Measurements from ENCODE around the gene DDX17. TPM values are rescaled to one million over a fixed set of nuclear protein-coding genes. Genes with fewer than 3 reads are reported as not detected.

DDX17 gene
- total and polyA plus RNA-seq, 8 donors, result 164 to 331 (median 206) TPM

GRCh38 chr22:38468443-38469305, 37.4 kb downstream of the DDX17 start:
- Histone ChIP-seq H3K27ac (no peak overlapping the region), H3K4me1 (peaks cover 0 to 3% (median 0%) of the 10 kb centered on the region in 3 donors), H3K36me3 (no peaks in the 10 kb centered on the region), H3K4me3 (peak overlapping the region; percentile 45 to 57 (median 51)), H3K27me3 (no peaks in the 10 kb centered on the region), H3K9me3 (no peaks in the 10 kb centered on the region)
- ATAC-seq (peak; percentile 17 to 39 (median 31)), DNase-seq (peak in 2 of 6 donors; percentile 53 to 58), FAIRE-seq (no peak)
- no peak for TF ChIP-seq CTCF (IDR thresholded peaks at IDR 0.05)
- intact Hi-C loops (cut with DNase I), result no loop called here
- 52 to 54% methylated on average over 24 to 28 of the region's 28 CpGs for WGBS, 2 donors

DNA sequence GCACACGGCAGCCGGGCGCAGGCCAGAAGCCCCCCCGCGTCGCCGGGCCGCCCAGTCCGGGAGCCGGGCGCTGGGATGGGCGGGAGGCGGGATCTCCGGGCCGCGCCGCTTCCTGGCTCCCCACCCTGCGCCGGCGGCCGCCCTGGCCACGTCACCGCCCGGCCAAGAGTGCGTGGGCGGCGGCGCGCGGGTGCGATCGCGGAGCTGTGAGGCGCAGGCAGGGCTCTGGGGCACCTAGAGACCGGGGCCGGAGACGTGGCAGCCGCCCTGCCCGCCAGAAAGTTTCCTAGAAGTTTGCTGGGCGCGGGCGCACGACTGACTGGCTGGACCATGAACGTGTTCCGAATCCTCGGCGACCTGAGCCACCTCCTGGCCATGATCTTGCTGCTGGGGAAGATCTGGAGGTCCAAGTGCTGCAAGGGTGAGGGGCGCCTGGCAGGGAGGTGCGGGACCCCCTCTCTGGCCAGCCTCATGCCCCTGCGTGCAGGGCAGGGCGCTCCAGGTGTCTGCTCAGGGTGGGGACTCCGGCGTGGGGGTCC, 38.1 kb downstream of the DDX17 start, which contains the start of gene KDELR3:
TSS of gene KDELR3 (plus strand) at position 193 of the 539 bp plus-strand sequence. CDS start at position 331, 138 bp downstream.
- DNase-seq, result peak; percentile 51 to 84 (median 69)
- ATAC-seq, result peak; percentile 82 to 90 (median 90)
- Histone ChIP-seq H3K4me3 (peak within 1 kb of the TSS; percentile 45 to 57 (median 51)), H3K27ac (no peak within 1 kb of the TSS), H3K4me1 (peaks cover 0 to 3% (median 0%) of the 10 kb centered on the region in 3 donors), H3K27me3 (no peaks in the 10 kb centered on the region), H3K36me3 (no peaks in the 10 kb centered on the region), H3K9me3 (no peaks in the 10 kb centered on the region)
- TF ChIP-seq CTCF (IDR thresholded peaks at IDR 0.05), result no peak
- FAIRE-seq, result no peak
- 1% methylated on average over 53 of the region's 53 CpGs for WGBS, 2 donors
- intact Hi-C loops (cut with DNase I), result no loop called here

- ATAC-seq (peak in 3 of 4 donors; percentile 4 to 14 (median 6)), DNase-seq (peak in 4 of 6 donors; percentile 24 to 61 (median 42)), FAIRE-seq (no peak)
- Histone ChIP-seq H3K27ac (no peak overlapping the region), H3K4me3 (peak overlapping the region; percentile 45 to 57 (median 51)), H3K4me1 (peaks cover 0 to 3% (median 0%) of the 10 kb centered on the region in 3 donors), H3K27me3 (no peaks in the 10 kb centered on the region), H3K9me3 (no peaks in the 10 kb centered on the region), H3K36me3 (no peaks in the 10 kb centered on the region)
- 19 to 24% methylated on average over 20 of the region's 20 CpGs for WGBS, 2 donors
- intact Hi-C loops (cut with DNase I), result no loop called here
- TF ChIP-seq CTCF (IDR thresholded peaks at IDR 0.05), result no peak
These were observed 38.6 kb downstream of the DDX17 start for GRCh38 chr22:38467438-38467903.

DNA sequence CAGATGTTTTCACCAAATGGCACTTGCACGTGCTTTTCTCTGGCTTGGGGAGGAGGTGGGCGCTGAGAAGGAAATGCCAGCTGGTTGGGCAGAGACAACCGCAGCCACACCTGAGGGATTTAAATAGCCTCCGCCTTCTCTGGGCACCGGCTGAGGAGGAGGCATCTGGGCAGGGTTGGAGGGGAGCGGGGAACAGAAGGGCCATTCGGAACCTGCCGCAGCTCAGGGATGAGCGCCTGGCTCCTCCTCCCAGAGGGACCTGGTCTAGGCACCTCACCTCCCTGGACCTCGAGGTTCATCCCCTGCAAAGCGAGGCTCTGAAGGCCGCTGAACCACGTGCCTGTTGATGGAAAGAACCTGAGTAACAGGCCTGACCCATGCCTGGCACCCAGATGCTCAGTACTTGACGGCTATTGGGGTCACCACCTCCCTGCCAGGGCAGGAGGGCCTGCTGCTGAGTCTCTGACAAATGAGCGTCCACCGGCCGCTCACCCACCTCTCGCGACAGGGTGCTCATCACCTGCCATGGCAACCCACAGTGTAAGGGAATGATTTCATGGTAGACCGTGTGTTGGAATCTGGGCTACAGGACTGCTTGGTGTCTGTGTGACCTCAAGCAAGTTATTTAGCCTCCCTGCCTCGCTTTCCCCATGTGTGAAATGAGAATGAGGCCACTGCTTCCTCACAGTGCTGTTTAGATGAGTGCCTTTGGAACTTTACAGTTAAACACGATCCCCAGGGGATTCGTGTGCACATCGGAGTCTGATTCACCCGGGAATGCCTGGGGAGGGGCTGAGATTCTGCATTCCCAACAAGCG, 40.2 kb downstream of the DDX17 start:
- ATAC-seq (no peak), FAIRE-seq (no peak), DNase-seq (peak in 2 of 6 donors; percentile 49 to 53)
- Histone ChIP-seq H3K9me3 (no peaks in the 10 kb centered on the region), H3K4me1 (peaks cover 0 to 8% (median 0%) of the 10 kb centered on the region in 3 donors), H3K27ac (no peak overlapping the region), H3K4me3 (no peak overlapping the region), H3K27me3 (no peaks in the 10 kb centered on the region), H3K36me3 (no peaks in the 10 kb centered on the region)
- no peak for TF ChIP-seq CTCF (IDR thresholded peaks at IDR 0.05)
- 78 to 83% methylated on average over 26 of the region's 26 CpGs for WGBS, 2 donors
- intact Hi-C loops (cut with DNase I), result no loop called here

Data from pancreas (tissue), 10 donors.